PC-3 (cell line): ENCODE results near the gene RING1. TPM values are rescaled to one million over a fixed set of nuclear protein-coding genes. Genes with fewer than 3 reads are reported as not detected.

Experiments
- ATAC-seq: fragments of 200-7000 bp; cut with Tn5 transposase; 2 replicates; pipeline ENCODE4 v1.9.1; 2020; ENCODE audit warnings: mild to moderate bottlenecking, moderate library complexity
- BruUV-seq: library from RNA; stranded (reverse); fragments of 400-500 nt; replicated peaks from 2 replicates; lab custom pipeline; 2021; lab: Mats Ljungman, UMichigan
- CTCF ChIA-PET: fragments of 300-600 bp; sonication (Branson Sonifier 250); formaldehyde crosslinking; loops from one replicate; lab custom pipeline; 2022; ENCODE audit warnings: antibody characterized with exemption; lab: Charles Lee
- POLR2A ChIA-PET: fragments of 300-600 bp; sonication (Branson Sonifier 250); formaldehyde crosslinking; loops from one replicate; lab custom pipeline; 2022; ENCODE audit warnings: antibody characterized with exemption; ENCODE audit not compliant: unreplicated experiment; lab: Charles Lee
- DNase-seq: peaks from one replicate; pipeline ENCODE4 v3.0.0-alpha.2; 2015
- H2AFZ ChIP-seq: fragments of 300-600 bp; sonication (generic); 2 replicates; pipeline ENCODE4 v1.6.0; 2016; ENCODE audit warnings: antibody characterized with exemption, low read length
- H3F3A ChIP-seq: fragments of 300-600 bp; sonication (generic); one replicate; pipeline ENCODE4 v1.6.0; 2017; ENCODE audit warnings: antibody characterized with exemption, low read length, control low read depth, mild to moderate bottlenecking; ENCODE audit not compliant: unreplicated experiment
- H3K27ac ChIP-seq: fragments of 300-600 bp; sonication (generic); 2 replicates; pipeline ENCODE4 v1.5.1; 2016; ENCODE audit warnings: mild to moderate bottlenecking, low read length
- H3K27me3 ChIP-seq: fragments of 300-600 bp; sonication (generic); 2 replicates; pipeline ENCODE4 v1.6.1; 2016; ENCODE audit warnings: low read length, mixed read lengths
- H3K36me3 ChIP-seq: fragments of 300-600 bp; sonication (generic); 2 replicates; pipeline ENCODE4 v1.6.1; 2016; ENCODE audit warnings: low read depth, mixed run types, low read length, mixed read lengths
- H3K4me1 ChIP-seq: fragments of 300-600 bp; sonication (generic); 2 replicates; pipeline ENCODE4 v1.5.1; 2016; ENCODE audit warnings: low read length; ENCODE audit not compliant: insufficient read depth
- H3K4me2 ChIP-seq: fragments of 300-600 bp; sonication (generic); 2 replicates; pipeline ENCODE4 v1.6.0; 2016; ENCODE audit warnings: low read length
- H3K4me3 ChIP-seq: fragments of 300-600 bp; sonication (generic); 2 replicates; pipeline ENCODE4 v1.5.1; 2016; ENCODE audit warnings: mild to moderate bottlenecking, low read length, mixed read lengths
- H3K79me2 ChIP-seq: fragments of 300-600 bp; sonication (generic); 2 replicates; pipeline ENCODE4 v1.6.1; 2017; ENCODE audit warnings: low read length, mixed read lengths
- H3K9ac ChIP-seq: fragments of 300-600 bp; sonication (generic); 2 replicates; pipeline ENCODE4 v1.6.0; 2016; ENCODE audit warnings: mild to moderate bottlenecking, low read length
- H3K9me2 ChIP-seq: fragments of 300-600 bp; sonication (generic); replicated peaks from 2 replicates; pipeline ENCODE4 v1.6.1; 2016; ENCODE audit warnings: mixed run types, low read length, mixed read lengths
- H3K9me3 ChIP-seq: fragments of 300-600 bp; sonication (generic); 2 replicates; pipeline ENCODE4 v1.6.1; 2016; ENCODE audit warnings: low read length, mixed read lengths
- H4K20me1 ChIP-seq: fragments of 300-600 bp; sonication (generic); 2 replicates; pipeline ENCODE4 v1.6.1; 2016; ENCODE audit warnings: low read length, mixed read lengths
- CTCF ChIP-seq: fragments of 300-600 bp; sonication (generic); conservative IDR thresholded peaks from 2 replicates; pipeline ENCODE4 v1.5.1; 2017; ENCODE audit warnings: antibody characterized with exemption, low read depth, mild to moderate bottlenecking, low read length
- EZH2 ChIP-seq: fragments of 300-600 bp; sonication (generic); IDR thresholded peaks from one replicate; pipeline ENCODE4 v1.6.1; 2017; ENCODE audit warnings: antibody characterized with exemption, mild to moderate bottlenecking, low read length; ENCODE audit not compliant: unreplicated experiment
- EZH2phosphoT487 ChIP-seq: fragments of 300-600 bp; sonication (generic); IDR thresholded peaks from 2 replicates; pipeline ENCODE4 v1.6.1; 2018; ENCODE audit warnings: mild to moderate bottlenecking, antibody characterized with exemption, low read length, borderline replicate concordance
- intact Hi-C: fragments of 100-400 bp; cut with micrococcal nuclease; formaldehyde crosslinking; loops from 2 replicates; pipeline ENCODE4 v1.9.0; 2023
- total RNA-seq: library from RNA; depleted of rRNA; stranded (reverse); fragments of >200 nt; gene quantifications from 2 replicates; pipeline ENCODE4 v1.2.3, GENCODE V29; 2014

Gene RING1
- total RNA-seq, 1 experiment from 2014 or later, result 23.3 TPM

GRCh38 chr6:33173535-33174180 lies 34.6 kb upstream of the RING1 start:
- Histone ChIP-seq H4K20me1 (no peaks in the 10 kb centered on the region), H3K4me1 (no peaks in the 10 kb centered on the region), H3K4me2 (no peak overlapping the region), H2AFZ (no peak overlapping the region), H3K36me3 (no peaks in the 10 kb centered on the region), H3K27me3 (no peaks in the 10 kb centered on the region), H3K9me3 (no peaks in the 10 kb centered on the region), H3K79me2 (no peaks in the 10 kb centered on the region), H3K27ac (no peak overlapping the region), H3K4me3 (no peak overlapping the region), H3K9me2 (no peaks in the 10 kb centered on the region), H3F3A (no peaks in the 10 kb centered on the region), H3K9ac (no peak overlapping the region)
- POLR2A ChIA-PET, result interaction anchor here (0.6 kb wide), 1 partner anchor 373 kb away, joined by 8 read pairs; no protein-coding TSS in a partner anchor
- intact Hi-C loops, result no loop called here
- no peak for TF ChIP-seq CTCF
- TF ChIP-seq EZH2phosphoT487, result no peak
- TF ChIP-seq EZH2, result no peak
- no peak for DNase-seq
- BruUV-seq, result no TSS peak
- no peak for ATAC-seq
- CTCF ChIA-PET, result interaction anchor here (0.6 kb wide), 1 partner anchor 1212 kb away, joined by 3 read pairs; no protein-coding TSS in a partner anchor

GRCh38 chr6:33174784-33175183 lies 33.5 kb upstream of the RING1 start:
- H3K36me3 ChIP-seq, result no peaks in the 10 kb centered on the region
- CTCF ChIA-PET, result no interaction called here
- no peak overlapping the region for H2AFZ ChIP-seq
- no TSS peak for BruUV-seq
- ATAC-seq (no peak), DNase-seq (no peak)
- no peak overlapping the region for H3K9ac ChIP-seq
- H3F3A ChIP-seq, result no peaks in the 10 kb centered on the region
- H3K4me3 ChIP-seq, result no peak overlapping the region
- TF ChIP-seq EZH2, result no peak
- TF ChIP-seq CTCF, result no peak
- no peak for TF ChIP-seq EZH2phosphoT487
- H3K4me2 ChIP-seq, result no peak overlapping the region
- H3K9me2 ChIP-seq, result no peaks in the 10 kb centered on the region
- POLR2A ChIA-PET, result interaction anchor here (0.7 kb wide), 1 partner anchor 15 kb away, joined by 5 read pairs; no protein-coding TSS in a partner anchor
- no peaks in the 10 kb centered on the region for H3K9me3 ChIP-seq
- no peaks in the 10 kb centered on the region for H3K27me3 ChIP-seq
- no peak overlapping the region for H3K27ac ChIP-seq
- intact Hi-C loops, result no loop called here
- H3K4me1 ChIP-seq, result no peaks in the 10 kb centered on the region
- H4K20me1 ChIP-seq, result no peaks in the 10 kb centered on the region
- no peaks in the 10 kb centered on the region for H3K79me2 ChIP-seq

GRCh38 chr6:33175436-33176069 lies 32.7 kb upstream of the RING1 start:
- no peak overlapping the region for H3K27ac ChIP-seq
- no peak for TF ChIP-seq EZH2phosphoT487
- TF ChIP-seq EZH2, result no peak
- no peak for TF ChIP-seq CTCF
- CTCF ChIA-PET, result no interaction called here
- H3K79me2 ChIP-seq, result no peaks in the 10 kb centered on the region
- H4K20me1 ChIP-seq, result no peaks in the 10 kb centered on the region
- H3K9me3 ChIP-seq, result no peaks in the 10 kb centered on the region
- H3K36me3 ChIP-seq, result no peaks in the 10 kb centered on the region
- BruUV-seq, result no TSS peak
- H3K4me3 ChIP-seq, result no peak overlapping the region
- no peaks in the 10 kb centered on the region for H3K27me3 ChIP-seq
- H3F3A ChIP-seq, result no peaks in the 10 kb centered on the region
- no peak for DNase-seq
- ATAC-seq, result peak; percentile 35; the same call in 1 of the 2 replicates
- POLR2A ChIA-PET, result no interaction called here
- H3K4me2 ChIP-seq, result no peak overlapping the region
- H3K9me2 ChIP-seq, result no peaks in the 10 kb centered on the region
- H3K9ac ChIP-seq, result no peak overlapping the region
- no peak overlapping the region for H2AFZ ChIP-seq
- H3K4me1 ChIP-seq, result no peaks in the 10 kb centered on the region
- intact Hi-C loops, result no loop called here
